ENCODE data around the gene C2orf92. TPM values are rescaled to one million over a fixed set of nuclear protein-coding genes. Genes with fewer than 3 reads are reported as not detected.

C2orf92 gene
- total and polyA plus RNA-seq, 2 donors (not counting 1 experiment from before 2014, with no cell fraction given): 0.99 to 1.1 TPM

DNA sequence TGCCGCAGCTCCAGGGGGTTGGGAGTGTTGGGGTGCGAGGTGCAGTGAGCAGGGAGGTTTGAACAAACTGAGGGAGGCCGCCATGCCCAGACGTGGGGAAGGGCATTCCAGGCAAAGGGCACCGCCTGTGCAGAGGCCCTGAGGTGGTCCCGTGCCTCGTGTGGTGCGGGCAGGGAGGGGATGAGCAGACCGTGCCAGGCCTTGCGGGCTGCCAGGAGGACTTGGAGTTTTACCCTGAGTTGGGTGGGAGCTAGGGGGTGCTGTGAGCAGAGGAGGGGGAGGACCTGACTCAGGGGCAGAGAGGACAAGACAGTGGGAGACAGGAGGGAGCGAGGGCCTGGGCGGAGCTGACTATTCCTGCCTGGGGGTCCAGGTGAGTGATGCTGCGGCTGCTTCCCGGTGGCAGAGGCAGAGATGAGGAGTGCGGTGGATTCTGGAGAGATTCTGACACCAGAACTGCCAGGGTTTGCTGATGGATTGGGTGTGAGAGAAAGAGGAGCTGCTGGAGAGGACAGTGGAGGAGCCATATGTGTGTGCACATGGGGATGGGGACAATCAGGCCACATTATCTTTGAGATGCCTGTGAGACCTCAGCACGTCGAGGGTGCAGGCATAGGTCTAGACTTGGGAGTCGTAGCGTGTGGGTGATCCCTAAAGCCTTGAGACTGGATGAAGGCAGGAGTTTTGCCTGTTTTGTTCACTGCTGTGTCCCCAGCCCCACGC lies 67.3 kb downstream of the C2orf92 start:
- H2AFZ ChIP-seq (ENCODE audit: low read length): no peak overlapping the region
- no peak overlapping the region for H3K4me3 ChIP-seq (replicated peaks in 1 of 4; ENCODE audit: control extremely low read depth in 1 of 4, insufficient read depth in 1 of 4, low read depth in 3 of 4, low read length in 4 of 4)
- no peaks in the 10 kb centered on the region for H4K20me1 ChIP-seq (ENCODE audit: control insufficient read depth, extremely low read depth, insufficient read depth, low read length)
- no peaks in the 10 kb centered on the region for H3K79me2 ChIP-seq (ENCODE audit: control insufficient read depth, insufficient read depth, low read length)
- H3K4me2 ChIP-seq (ENCODE audit: extremely low read depth, insufficient read depth, low read length): no peak overlapping the region
- no peak overlapping the region for H3K9ac ChIP-seq (ENCODE audit: insufficient read depth, low read length)
- H3K9me3 ChIP-seq (ENCODE audit: control insufficient read depth, insufficient read depth, low read depth, low read length): no peaks in the 10 kb centered on the region
- H3K4me1 ChIP-seq (ENCODE audit: control insufficient read depth, extremely low read depth, insufficient read depth, low read length): no peaks in the 10 kb centered on the region
- H3K27ac ChIP-seq (ENCODE audit: insufficient read depth, low read length): no peak overlapping the region
- TF ChIP-seq EZH2 (IDR thresholded peaks at IDR 0.05; ENCODE audit: low read length, missing control alignments) (no peak), CTCF (conservative IDR thresholded peaks at IDR 0.05 in 1 of 2, IDR thresholded peaks at IDR 0.05 in 1 of 2; ENCODE audit: low read depth in 1 of 2, low read length in 2 of 2) (no peak)
- no peak for DNase-seq (ENCODE audit: low read depth in 2 of 2)
- H3K27me3 ChIP-seq (ENCODE audit: control insufficient read depth, insufficient read depth, low read length): no peaks in the 10 kb centered on the region
- H3K36me3 ChIP-seq (ENCODE audit: control insufficient read depth, insufficient read depth, low read length): no peaks in the 10 kb centered on the region

DNA sequence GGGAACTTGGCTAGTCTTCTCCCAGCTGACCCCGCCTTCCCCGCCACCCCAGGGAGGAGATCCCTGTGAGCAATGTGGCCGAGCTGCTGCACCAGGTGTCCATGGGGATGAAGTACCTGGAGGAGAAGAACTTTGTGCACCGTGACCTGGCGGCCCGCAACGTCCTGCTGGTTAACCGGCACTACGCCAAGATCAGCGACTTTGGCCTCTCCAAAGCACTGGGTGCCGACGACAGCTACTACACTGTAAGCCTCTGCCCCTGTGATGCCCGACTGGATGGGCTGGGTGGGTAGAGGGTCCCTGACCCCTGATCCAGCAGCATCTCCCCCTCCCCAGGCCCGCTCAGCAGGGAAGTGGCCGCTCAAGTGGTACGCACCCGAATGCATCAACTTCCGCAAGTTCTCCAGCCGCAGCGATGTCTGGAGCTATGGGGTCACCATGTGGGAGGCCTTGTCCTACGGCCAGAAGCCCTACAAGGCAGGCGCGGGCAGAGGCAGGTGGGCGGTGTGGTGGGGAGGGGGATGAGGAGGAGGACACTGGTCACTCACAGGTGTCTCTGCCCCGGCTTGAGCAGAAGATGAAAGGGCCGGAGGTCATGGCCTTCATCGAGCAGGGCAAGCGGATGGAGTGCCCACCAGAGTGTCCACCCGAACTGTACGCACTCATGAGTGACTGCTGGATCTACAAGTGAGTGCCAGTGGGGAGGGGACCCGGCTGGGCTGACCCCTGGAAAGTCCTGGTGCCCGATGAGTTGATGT lies 68.1 kb downstream of the C2orf92 start:
- Histone ChIP-seq H3K9me3 (ENCODE audit: control insufficient read depth, insufficient read depth, low read depth, low read length) (no peaks in the 10 kb centered on the region), H3K4me3 (replicated peaks in 1 of 4; ENCODE audit: control extremely low read depth in 1 of 4, insufficient read depth in 1 of 4, low read depth in 3 of 4, low read length in 4 of 4) (no peak overlapping the region), H2AFZ (ENCODE audit: low read length) (no peak overlapping the region), H3K36me3 (ENCODE audit: control insufficient read depth, insufficient read depth, low read length) (no peaks in the 10 kb centered on the region), H3K4me2 (ENCODE audit: extremely low read depth, insufficient read depth, low read length) (no peak overlapping the region), H4K20me1 (ENCODE audit: control insufficient read depth, extremely low read depth, insufficient read depth, low read length) (no peaks in the 10 kb centered on the region), H3K27ac (ENCODE audit: insufficient read depth, low read length) (no peak overlapping the region), H3K9ac (ENCODE audit: insufficient read depth, low read length) (no peak overlapping the region), H3K79me2 (ENCODE audit: control insufficient read depth, insufficient read depth, low read length) (no peaks in the 10 kb centered on the region), H3K27me3 (ENCODE audit: control insufficient read depth, insufficient read depth, low read length) (no peaks in the 10 kb centered on the region), H3K4me1 (ENCODE audit: control insufficient read depth, extremely low read depth, insufficient read depth, low read length) (no peaks in the 10 kb centered on the region)
- no peak for DNase-seq (ENCODE audit: low read depth in 2 of 2)
- no peak for TF ChIP-seq EZH2 (IDR thresholded peaks at IDR 0.05; ENCODE audit: low read length, missing control alignments)

GRCh38 chr2:97738179-97739019 lies 68.9 kb downstream of the C2orf92 start:
- Histone ChIP-seq H3K79me2 (ENCODE audit: control insufficient read depth, insufficient read depth, low read length) (no peaks in the 10 kb centered on the region), H3K9me3 (ENCODE audit: control insufficient read depth, insufficient read depth, low read depth, low read length) (no peaks in the 10 kb centered on the region), H3K9ac (ENCODE audit: insufficient read depth, low read length) (no peak overlapping the region), H2AFZ (ENCODE audit: low read length) (no peak overlapping the region), H4K20me1 (ENCODE audit: control insufficient read depth, extremely low read depth, insufficient read depth, low read length) (no peaks in the 10 kb centered on the region), H3K27ac (ENCODE audit: insufficient read depth, low read length) (no peak overlapping the region), H3K4me1 (ENCODE audit: control insufficient read depth, extremely low read depth, insufficient read depth, low read length) (no peaks in the 10 kb centered on the region), H3K36me3 (ENCODE audit: control insufficient read depth, insufficient read depth, low read length) (no peaks in the 10 kb centered on the region), H3K4me3 (replicated peaks in 1 of 4; ENCODE audit: control extremely low read depth in 1 of 4, insufficient read depth in 1 of 4, low read depth in 3 of 4, low read length in 4 of 4) (no peak overlapping the region), H3K4me2 (ENCODE audit: extremely low read depth, insufficient read depth, low read length) (no peak overlapping the region), H3K27me3 (ENCODE audit: control insufficient read depth, insufficient read depth, low read length) (no peaks in the 10 kb centered on the region)
- DNase-seq (ENCODE audit: low read depth in 2 of 2): no peak
- no peak for TF ChIP-seq EZH2 (IDR thresholded peaks at IDR 0.05; ENCODE audit: low read length, missing control alignments)
- no peak for TF ChIP-seq CTCF (conservative IDR thresholded peaks at IDR 0.05 in 1 of 2, IDR thresholded peaks at IDR 0.05 in 1 of 2; ENCODE audit: low read depth in 1 of 2, low read length in 2 of 2)

Data from fibroblast of lung (primary cell).